Neural progenitor cell (in vitro differentiated cells): ENCODE results near the gene MYO10. TPM values are rescaled to one million over a fixed set of nuclear protein-coding genes. Genes with fewer than 3 reads are reported as not detected.

ENCODE experiments used
- DNase-seq: peaks from one replicate; pipeline ENCODE4 v3.0.0-alpha.2; 2016; ENCODE audit warnings: low spot score
- H2AFZ ChIP-seq: fragments of 200-600 bp; sonication (generic); replicated peaks from 2 replicates; pipeline ENCODE4 v1.6.1; 2016; ENCODE audit warnings: antibody characterized with exemption
- H3F3A ChIP-seq: fragments of 200-600 bp; sonication (generic); 2 replicates; pipeline ENCODE4 v1.6.1; 2016; ENCODE audit warnings: antibody characterized with exemption, low read depth
- H3K27ac ChIP-seq: fragments of 200-600 bp; sonication (generic); 2 replicates; pipeline ENCODE4 v1.5.1; 2016; ENCODE audit warnings: mild to moderate bottlenecking
- H3K27me3 ChIP-seq: fragments of 200-600 bp; sonication (generic); 2 replicates; pipeline ENCODE4 v1.6.1; 2016; ENCODE audit warnings: mild to moderate bottlenecking, moderate library complexity
- H3K36me3 ChIP-seq: fragments of 200-600 bp; sonication (generic); 2 replicates; pipeline ENCODE4 v1.5.1; 2016
- H3K4me1 ChIP-seq: fragments of 200-600 bp; sonication (generic); 2 replicates; pipeline ENCODE4 v1.6.1; 2016; ENCODE audit warnings: mixed run types
- H3K4me2 ChIP-seq: fragments of 200-600 bp; sonication (generic); 2 replicates; pipeline ENCODE4 v1.6.1; 2016
- H3K4me3 ChIP-seq: fragments of 200-600 bp; sonication (generic); 2 replicates; pipeline ENCODE4 v1.5.1; 2016
- H3K79me2 ChIP-seq: fragments of 200-600 bp; sonication (generic); 2 replicates; pipeline ENCODE4 v1.6.1; 2016; ENCODE audit warnings: low read depth
- H3K9ac ChIP-seq: fragments of 200-600 bp; sonication (generic); 2 replicates; pipeline ENCODE4 v1.6.1; 2016
- H3K9me3 ChIP-seq: fragments of 200-600 bp; sonication (generic); 2 replicates; pipeline ENCODE4 v1.5.1; 2016; ENCODE audit warnings: low read depth
- H4K20me1 ChIP-seq: fragments of 200-600 bp; sonication (generic); 2 replicates; pipeline ENCODE4 v1.6.1; 2016; ENCODE audit warnings: low read depth
- H3K27ac Mint-ChIP-seq: 3 replicates; pipeline ENCODE4 v1.8.0; 2021; ENCODE audit warnings: mixed read lengths
- H3K27me3 Mint-ChIP-seq: 2 replicates; pipeline ENCODE4 v1.8.0; 2022; ENCODE audit warnings: low read depth, mild to moderate bottlenecking, inconsistent platforms, moderate library complexity, mixed read lengths; ENCODE audit not compliant: insufficient read depth
- H3K36me3 Mint-ChIP-seq: 3 replicates; pipeline ENCODE4 v1.8.0; 2021; ENCODE audit warnings: mixed read lengths
- H3K4me1 Mint-ChIP-seq: 3 replicates; pipeline ENCODE4 v1.8.0; 2021; ENCODE audit warnings: mixed read lengths
- H3K4me3 Mint-ChIP-seq: 3 replicates; pipeline ENCODE4 v1.8.0; 2021; ENCODE audit warnings: mild to moderate bottlenecking, moderate library complexity, mixed read lengths
- H3K9me3 Mint-ChIP-seq: 3 replicates; pipeline ENCODE4 v1.8.0; 2020; ENCODE audit warnings: mixed read lengths
- CTCF ChIP-seq: fragments of 200-600 bp; sonication (generic); IDR thresholded peaks from 2 replicates; pipeline ENCODE4 v1.5.1; 2017; ENCODE audit warnings: antibody characterized with exemption, mild to moderate bottlenecking
- EZH2 ChIP-seq: fragments of 200-600 bp; sonication (generic); IDR thresholded peaks from 2 replicates; pipeline ENCODE4 v1.6.1; 2017; ENCODE audit warnings: antibody characterized with exemption, mild to moderate bottlenecking, moderate library complexity
- EZH2phosphoT487 ChIP-seq: fragments of 200-600 bp; sonication (generic); IDR thresholded peaks from 2 replicates; pipeline ENCODE4 v1.6.1; 2017; ENCODE audit warnings: antibody characterized with exemption
- total RNA-seq: library from RNA; depleted of rRNA; stranded (reverse); fragments of >200 nt; gene quantifications from 2 replicates; pipeline ENCODE4 v1.2.3, GENCODE V29; 2015; ENCODE audit warnings: low replicate concordance

The MYO10 gene
- total RNA-seq, 1 donor from 2014 or later: 39.1 TPM

- H3K36me3 ChIP-seq: no peaks in the 10 kb centered on the region
- peaks cover 12% of the 10 kb centered on the region for H3K4me1 Mint-ChIP-seq
- peaks cover 11% of the 10 kb centered on the region for H3K27me3 Mint-ChIP-seq
- H3K79me2 ChIP-seq: no peaks in the 10 kb centered on the region
- H3K4me2 ChIP-seq: no peak overlapping the region
- no peaks in the 10 kb centered on the region for H3F3A ChIP-seq
- no peaks in the 10 kb centered on the region for H3K4me1 ChIP-seq
- no peaks in the 10 kb centered on the region for H3K9me3 ChIP-seq
- peaks cover 12% of the 10 kb centered on the region for H3K36me3 Mint-ChIP-seq
- no peak overlapping the region for H3K9ac ChIP-seq
- no peak overlapping the region for H3K27ac Mint-ChIP-seq
- H3K27me3 ChIP-seq: no peaks in the 10 kb centered on the region
- no peak overlapping the region for H3K4me3 Mint-ChIP-seq
- TF ChIP-seq EZH2 (no peak), CTCF (no peak), EZH2phosphoT487 (no peak)
- no peaks in the 10 kb centered on the region for H3K9me3 Mint-ChIP-seq
- no peak overlapping the region for H3K27ac ChIP-seq
- no peak for DNase-seq
- no peak overlapping the region for H3K4me3 ChIP-seq
- H2AFZ ChIP-seq: no peak overlapping the region
- no peaks in the 10 kb centered on the region for H4K20me1 ChIP-seq
Measured at GRCh38 chr5:16661713-16662112, 274.4 kb downstream of the MYO10 start.

- Histone ChIP-seq H3K36me3 (no peaks in the 10 kb centered on the region), H4K20me1 (no peaks in the 10 kb centered on the region), H3K9me3 (no peaks in the 10 kb centered on the region), H3K9ac (no peak overlapping the region), H3K27ac (no peak overlapping the region), H3K27me3 (no peaks in the 10 kb centered on the region), H3K4me1 (no peaks in the 10 kb centered on the region), H2AFZ (no peak overlapping the region), H3K4me3 (no peak overlapping the region), H3K4me2 (no peak overlapping the region), H3F3A (no peaks in the 10 kb centered on the region), H3K79me2 (no peaks in the 10 kb centered on the region)
- peaks cover 7% of the 10 kb centered on the region for H3K36me3 Mint-ChIP-seq
- peaks cover 7% of the 10 kb centered on the region for H3K27me3 Mint-ChIP-seq
- H3K4me3 Mint-ChIP-seq: no peak overlapping the region
- peaks cover 8% of the 10 kb centered on the region for H3K4me1 Mint-ChIP-seq
- TF ChIP-seq EZH2 (no peak), CTCF (no peak), EZH2phosphoT487 (no peak)
- H3K9me3 Mint-ChIP-seq: no peaks in the 10 kb centered on the region
- no peak for DNase-seq
- H3K27ac Mint-ChIP-seq: no peak overlapping the region
Measured at GRCh38 chr5:16660982-16661381, 275.1 kb downstream of the MYO10 start.

- H3K79me2 ChIP-seq: no peaks in the 10 kb centered on the region
- peaks cover 7% of the 10 kb centered on the region for H3K27me3 Mint-ChIP-seq
- peaks cover 4% of the 10 kb centered on the region for H3K36me3 Mint-ChIP-seq
- no peak for TF ChIP-seq EZH2phosphoT487
- no peak for TF ChIP-seq EZH2
- TF ChIP-seq CTCF: no peak
- H3K27ac ChIP-seq: no peak overlapping the region
- no peaks in the 10 kb centered on the region for H3K27me3 ChIP-seq
- peaks cover 5% of the 10 kb centered on the region for H3K4me1 Mint-ChIP-seq
- H2AFZ ChIP-seq: no peak overlapping the region
- no peak overlapping the region for H3K4me3 ChIP-seq
- no peaks in the 10 kb centered on the region for H4K20me1 ChIP-seq
- no peak for DNase-seq
- H3K4me2 ChIP-seq: no peak overlapping the region
- H3K36me3 ChIP-seq: no peaks in the 10 kb centered on the region
- no peaks in the 10 kb centered on the region for H3F3A ChIP-seq
- H3K9me3 ChIP-seq: no peaks in the 10 kb centered on the region
- H3K4me1 ChIP-seq: no peaks in the 10 kb centered on the region
- no peaks in the 10 kb centered on the region for H3K9me3 Mint-ChIP-seq
- H3K4me3 Mint-ChIP-seq: no peak overlapping the region
- H3K27ac Mint-ChIP-seq: no peak overlapping the region
- H3K9ac ChIP-seq: no peak overlapping the region
Measured at GRCh38 chr5:16659536-16659935, 276.6 kb downstream of the MYO10 start.
